Prostate gland (tissue), 2 donors: ENCODE results near the gene FBXL16.

ENCODE experiments used
- POLR2A ChIP-seq: fragments of 450-650 bp; IDR thresholded peaks from one replicate; pipeline ENCODE4 v1.6.1; 2016; ENCODE audit warnings: antibody characterized with exemption, mild to moderate bottlenecking
- TF ChIP-seq, protein P1 (sequence below), 4 experiments: fragments of 200-600 bp in 2 of 4; fragments of 450-650 bp in 2 of 4; sonication (generic) in 2 of 4; IDR thresholded peaks; 1 replicate in 3 of 4; 2 replicates in 1 of 4; pipeline ENCODE4 v1.5.1; 2016 to 2019; ENCODE audit warnings: antibody characterized with exemption in 4 of 4, mild to moderate bottlenecking in 2 of 4, moderate library complexity in 2 of 4

DNA sequence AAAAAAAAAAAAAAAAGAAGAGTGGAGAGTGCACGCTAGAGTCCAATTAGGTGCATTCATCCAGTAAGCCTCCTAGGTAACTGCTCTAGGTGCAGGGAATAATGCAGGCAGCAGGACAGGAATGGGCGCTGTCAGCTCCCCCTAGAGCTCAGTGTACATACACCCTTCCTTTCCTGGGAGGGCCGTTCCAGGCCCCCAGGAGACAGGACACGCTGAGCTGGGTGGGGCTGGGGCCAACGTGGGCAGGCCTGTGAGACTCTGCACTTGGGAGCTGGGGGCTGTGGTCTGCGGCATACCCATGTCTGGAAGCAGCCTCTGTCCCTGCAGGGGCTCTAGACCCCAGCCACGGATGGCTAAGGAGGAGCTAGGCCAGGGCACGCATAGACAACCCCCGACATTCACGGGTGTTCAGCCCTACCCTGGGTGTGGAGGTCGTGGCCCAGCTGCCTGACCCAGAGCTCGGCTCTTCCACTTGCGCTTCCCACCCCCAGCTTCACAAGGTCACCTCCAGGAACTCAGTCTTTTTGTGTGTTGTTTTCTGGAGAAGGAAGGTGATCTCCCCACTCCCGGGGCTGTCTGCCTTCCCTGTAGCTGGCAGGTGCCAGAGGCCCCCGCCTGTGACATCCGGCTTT is 14.3 kb upstream of the FBXL16 start:
- TF ChIP-seq, protein P1, sequence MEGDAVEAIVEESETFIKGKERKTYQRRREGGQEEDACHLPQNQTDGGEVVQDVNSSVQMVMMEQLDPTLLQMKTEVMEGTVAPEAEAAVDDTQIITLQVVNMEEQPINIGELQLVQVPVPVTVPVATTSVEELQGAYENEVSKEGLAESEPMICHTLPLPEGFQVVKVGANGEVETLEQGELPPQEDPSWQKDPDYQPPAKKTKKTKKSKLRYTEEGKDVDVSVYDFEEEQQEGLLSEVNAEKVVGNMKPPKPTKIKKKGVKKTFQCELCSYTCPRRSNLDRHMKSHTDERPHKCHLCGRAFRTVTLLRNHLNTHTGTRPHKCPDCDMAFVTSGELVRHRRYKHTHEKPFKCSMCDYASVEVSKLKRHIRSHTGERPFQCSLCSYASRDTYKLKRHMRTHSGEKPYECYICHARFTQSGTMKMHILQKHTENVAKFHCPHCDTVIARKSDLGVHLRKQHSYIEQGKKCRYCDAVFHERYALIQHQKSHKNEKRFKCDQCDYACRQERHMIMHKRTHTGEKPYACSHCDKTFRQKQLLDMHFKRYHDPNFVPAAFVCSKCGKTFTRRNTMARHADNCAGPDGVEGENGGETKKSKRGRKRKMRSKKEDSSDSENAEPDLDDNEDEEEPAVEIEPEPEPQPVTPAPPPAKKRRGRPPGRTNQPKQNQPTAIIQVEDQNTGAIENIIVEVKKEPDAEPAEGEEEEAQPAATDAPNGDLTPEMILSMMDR (IDR thresholded peaks at IDR 0.05), result no peak
- no peak for TF ChIP-seq POLR2A
